B cell (primary cell): Measurements from ENCODE around the gene PCBP3. TPM values are rescaled to one million over a fixed set of nuclear protein-coding genes. Genes with fewer than 3 reads are reported as not detected.

Experiments
- ATAC-seq: fragments of 200-7000 bp; cut with Tn5 transposase; one replicate; pipeline ENCODE4 v1.10.0; 2021; ENCODE audit warnings: low read depth, mild to moderate bottlenecking, moderate number of reproducible peaks, moderate library complexity
- CTCF ChIA-PET: fragments of 350-600 bp; sonication (Branson Sonifier 250); formaldehyde crosslinking; loops from one replicate; lab custom pipeline; 2021; ENCODE audit warnings: antibody characterized with exemption, inconsistent platforms; lab: Charles Lee
- POLR2A ChIA-PET: fragments of 350-600 bp; sonication (Branson Sonifier 250); formaldehyde crosslinking; loops from one replicate; lab custom pipeline; 2021; ENCODE audit warnings: antibody characterized with exemption; lab: Charles Lee
- DNase-seq: peaks from one replicate; pipeline ENCODE4 v3.0.0; 2013
- H2AFZ ChIP-seq: 2 replicates; pipeline ENCODE4 v1.6.1; 2012; ENCODE audit warnings: mild to moderate bottlenecking, low read depth, low read length; ENCODE audit not compliant: insufficient read depth, poor library complexity, severe bottlenecking
- H3K27ac ChIP-seq, 2 donors: 1 replicate in 1 of 2; 2 replicates in 1 of 2; pipeline ENCODE4 v1.5.1; 2012 to 2013; ENCODE audit warnings: low read length in 2 of 2, mild to moderate bottlenecking in 2 of 2, moderate library complexity in 1 of 2
- H3K27me3 ChIP-seq, 4 experiments: fragments of 200-600 bp in 1 of 4; sonication (generic) in 1 of 4; replicated peaks in 1 of 4; 1 replicate in 2 of 4; 2 replicates in 2 of 4; pipeline versions ENCODE4 v1.6.1 to v1.7.0; 2013 to 2016; ENCODE audit warnings: low read length in 3 of 4, mild to moderate bottlenecking in 2 of 4, mixed read lengths in 1 of 4, moderate library complexity in 1 of 4; ENCODE audit not compliant: insufficient read depth in 4 of 4, control insufficient read depth in 3 of 4; ENCODE audit errors: control extremely low read depth in 1 of 4
- H3K36me3 ChIP-seq, 2 experiments: replicated peaks in 1 of 2; 1 replicate in 1 of 2; 2 replicates in 1 of 2; pipeline versions ENCODE4 v1.6.1 to v1.7.1; 2013; ENCODE audit warnings: low read length in 1 of 2; ENCODE audit not compliant: insufficient read depth in 2 of 2, control insufficient read depth in 1 of 2; ENCODE audit errors: control extremely low read depth in 1 of 2, extremely low read depth in 1 of 2
- H3K4me1 ChIP-seq, 2 donors: fragments of 200-600 bp in 1 of 2; sonication (generic) in 1 of 2; 1 replicate in 1 of 2; 2 replicates in 1 of 2; pipeline versions ENCODE4 v1.5.1 to v1.6.1; 2013 to 2017; ENCODE audit warnings: low read length in 2 of 2; ENCODE audit not compliant: control insufficient read depth in 2 of 2, insufficient read depth in 2 of 2
- H3K4me2 ChIP-seq: replicated peaks from 2 replicates; pipeline ENCODE3; 2012; ENCODE audit warnings: mild to moderate bottlenecking, low read depth, low read length; ENCODE audit not compliant: poor library complexity, severe bottlenecking
- H3K4me3 ChIP-seq, 5 experiments: fragments of 200-600 bp in 1 of 5; sonication (generic) in 1 of 5; 1 replicate in 3 of 5; 2 replicates in 2 of 5; pipeline versions ENCODE4 v1.5.1 to v1.7.0; 2011 to 2016; ENCODE audit warnings: low read length in 4 of 5, mild to moderate bottlenecking in 4 of 5, low read depth in 2 of 5, control low read depth in 1 of 5, moderate library complexity in 1 of 5; ENCODE audit not compliant: insufficient read depth in 1 of 5; ENCODE audit errors: control extremely low read depth in 1 of 5, extremely low read depth in 1 of 5
- H3K79me2 ChIP-seq: fragments of 200-600 bp; sonication (generic); one replicate; pipeline ENCODE4 v1.6.0; 2016; ENCODE audit warnings: low read length; ENCODE audit not compliant: control insufficient read depth, insufficient read depth
- H3K9ac ChIP-seq: fragments of 200-600 bp; sonication (generic); 2 replicates; pipeline ENCODE4 v1.6.1; 2017; ENCODE audit warnings: mild to moderate bottlenecking, low read length, moderate library complexity
- H3K9me3 ChIP-seq, 3 donors: one replicate each; pipeline versions ENCODE4 v1.6.1 to v1.7.1; 2013; ENCODE audit warnings: low read length in 2 of 3; ENCODE audit not compliant: control insufficient read depth in 2 of 3, insufficient read depth in 1 of 3; ENCODE audit errors: control extremely low read depth in 1 of 3
- H4K20me1 ChIP-seq: 2 replicates; pipeline ENCODE4 v1.6.0; 2012; ENCODE audit warnings: mild to moderate bottlenecking, low read length; ENCODE audit not compliant: insufficient read depth, control insufficient read depth, poor library complexity, severe bottlenecking
- H3K27ac Mint-ChIP-seq: one replicate; pipeline ENCODE4 v1.8.0; 2021; ENCODE audit warnings: mixed read lengths
- H3K27me3 Mint-ChIP-seq: one replicate; pipeline ENCODE4 v1.8.0; 2021; ENCODE audit warnings: mixed read lengths
- H3K4me1 Mint-ChIP-seq: one replicate; pipeline ENCODE4 v1.8.0; 2021; ENCODE audit warnings: mixed read lengths
- H3K4me3 Mint-ChIP-seq: one replicate; pipeline ENCODE4 v1.8.0; 2021; ENCODE audit warnings: mixed read lengths
- H3K9me3 Mint-ChIP-seq: one replicate; pipeline ENCODE4 v1.8.0; 2022; ENCODE audit warnings: mixed read lengths; ENCODE audit not compliant: insufficient read depth
- CTCF ChIP-seq: fragments of 200-600 bp; IDR thresholded peaks from one replicate; pipeline ENCODE4 v1.8.0; 2022; ENCODE audit warnings: antibody characterized with exemption, mild to moderate bottlenecking
- EZH2 ChIP-seq: IDR thresholded peaks from 2 replicates; pipeline ENCODE4 v1.6.1; 2012; ENCODE audit warnings: borderline replicate concordance, low read depth, mild to moderate bottlenecking, moderate library complexity, low read length; ENCODE audit not compliant: insufficient read depth, poor library complexity, severe bottlenecking
- WGBS: methylation state at CpG from one replicate; pipeline ENCODE4 v1.1.5; 2013; ENCODE audit warnings: missing lambda C conversion rate; ENCODE audit not compliant: insufficient coverage; 5-methylcytosine and 5-hydroxymethylcytosine counted together
- intact Hi-C: fragments of 100-400 bp; cut with micrococcal nuclease; formaldehyde crosslinking; loops from one replicate; pipeline ENCODE4 v1.10.0; 2022
- polyA plus RNA-seq: library from polyadenylated mRNA; depleted of rRNA; stranded (reverse); fragments of >200 nt; gene quantifications from 2 replicates; pipeline ENCODE4 v1.2.3, GENCODE V29; 2012
- total RNA-seq, 2 donors: library from RNA; stranded (reverse); fragments of 120-200 nt in 1 of 2; gene quantifications; 1 replicate in 1 of 2; 2 replicates in 1 of 2; pipeline versions ENCODE4 v1.2.3 to v1.2.4, GENCODE V29; 2013 to 2022

The PCBP3 gene
- total and polyA plus RNA-seq, 2 donors (not counting 1 experiment from before 2014, with no cell fraction given) = 0.45 to 2.7 TPM

GRCh38 chr21:45644041-45644906 is 749 bp downstream of the PCBP3 start:
- H3K4me1 Mint-ChIP-seq = peaks cover 31% of the 10 kb centered on the region
- H3K79me2 ChIP-seq = peaks cover 4% of the 10 kb centered on the region
- peak overlapping the region; percentile 81 for H3K4me3 Mint-ChIP-seq
- no peak for TF ChIP-seq CTCF
- peak; percentile 55 for TF ChIP-seq EZH2
- H3K27ac Mint-ChIP-seq = no peak overlapping the region
- H3K27ac ChIP-seq = no peak overlapping the region
- no peaks in the 10 kb centered on the region for H3K9me3 ChIP-seq
- no peak for ATAC-seq
- peaks cover 2% of the 10 kb centered on the region for H3K9me3 Mint-ChIP-seq
- intact Hi-C loops = loop anchor here (5.0 kb wide), 1 partner anchor 52 kb away; no protein-coding TSS in a partner anchor
- H3K36me3 ChIP-seq = no peaks in the 10 kb centered on the region
- H3K4me3 ChIP-seq = peak overlapping the region in 4 of 5 experiments; percentile 13 to 61 (median 42)
- CTCF ChIA-PET = interaction anchor here (1.3 kb wide), 1 partner anchor 48 kb away, joined by 5 read pairs; no protein-coding TSS in a partner anchor
- H4K20me1 ChIP-seq = no peaks in the 10 kb centered on the region
- H2AFZ ChIP-seq = no peak overlapping the region
- under 1% methylated on average over 31 of the region's 56 CpGs for WGBS
- peak; percentile 61 for DNase-seq
- H3K4me2 ChIP-seq = peak overlapping the region; percentile 88
- peak overlapping the region; percentile 22 for H3K9ac ChIP-seq
- POLR2A ChIA-PET = no interaction called here
- peaks cover 31 to 34% of the 10 kb centered on the region in 2 donors for H3K4me1 ChIP-seq
- peaks cover 2 to 37% (median 31%) of the 10 kb centered on the region in 4 experiments for H3K27me3 ChIP-seq
- peaks cover 36% of the 10 kb centered on the region for H3K27me3 Mint-ChIP-seq

DNA sequence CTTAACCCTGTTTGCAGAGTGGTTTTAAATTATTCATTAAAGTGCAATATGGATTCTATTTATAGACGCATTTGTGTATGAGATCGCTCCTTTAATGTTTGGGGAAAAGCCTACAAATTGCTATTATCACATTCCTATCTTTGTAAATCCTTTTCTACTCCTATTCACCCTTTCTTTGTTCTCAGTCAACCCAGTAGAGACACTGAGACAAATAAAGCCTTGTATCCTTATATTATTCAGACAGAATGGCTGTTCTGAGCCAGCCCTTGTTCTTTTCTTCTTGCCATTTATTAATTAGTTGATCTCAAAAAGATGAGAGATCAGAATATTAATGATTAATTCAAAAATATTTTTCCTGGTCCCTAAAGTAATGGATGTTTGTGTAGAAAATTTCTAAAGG is 8.4 kb downstream of the PCBP3 start:
- no CpG with 5 or more reads among the region's 2 CpGs for WGBS
- H3K4me3 Mint-ChIP-seq = no peak overlapping the region
- H3K27me3 Mint-ChIP-seq = peaks cover 44% of the 10 kb centered on the region

More for the DNA sequence above, 8.4 kb downstream of the PCBP3 start:
- H3K9me3 Mint-ChIP-seq = peaks cover 2% of the 10 kb centered on the region
- H2AFZ ChIP-seq = no peak overlapping the region
- H3K4me1 Mint-ChIP-seq = no peaks in the 10 kb centered on the region
- H3K36me3 ChIP-seq = no peaks in the 10 kb centered on the region
- no peak overlapping the region for H3K27ac Mint-ChIP-seq
- no peak overlapping the region for H3K27ac ChIP-seq
- no peak overlapping the region for H3K4me3 ChIP-seq
- H3K4me1 ChIP-seq = no peaks in the 10 kb centered on the region
- ChIA-PET POLR2A (no interaction called here), CTCF (no interaction called here)
- DNase-seq = no peak
- H3K9ac ChIP-seq = no peak overlapping the region
- intact Hi-C loops = no loop called here
- no peaks in the 10 kb centered on the region for H3K9me3 ChIP-seq
- H3K79me2 ChIP-seq = peaks cover 4% of the 10 kb centered on the region
- TF ChIP-seq EZH2 (no peak), CTCF (no peak)
- peaks cover 0 to 14% (median 10%) of the 10 kb centered on the region in 4 experiments for H3K27me3 ChIP-seq
- ATAC-seq = no peak
- H4K20me1 ChIP-seq = no peaks in the 10 kb centered on the region
- no peak overlapping the region for H3K4me2 ChIP-seq
